ENCODE results near the gene PCSK7.

DNA sequence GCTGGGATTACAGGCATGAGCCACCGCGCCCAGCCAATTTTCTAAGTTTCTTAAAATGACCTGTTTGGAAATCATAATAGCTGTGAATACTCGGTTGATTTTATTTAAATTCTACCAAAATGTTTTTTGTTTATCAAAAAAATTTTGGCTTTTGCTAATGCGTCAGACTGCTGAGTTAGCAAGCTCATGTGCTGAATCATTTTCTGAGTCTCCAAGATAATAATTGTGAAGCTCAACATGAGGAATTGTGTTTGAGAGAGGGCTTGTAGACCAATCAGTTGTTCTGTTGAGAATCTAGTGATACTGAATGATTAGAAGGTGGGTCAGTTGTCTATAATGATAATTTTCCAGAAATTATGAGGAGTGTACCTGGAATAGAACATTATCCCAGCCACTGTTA, 16.5 kb upstream of the PCSK7 start:
- no peak for TF ChIP-seq EZH2phosphoT487 (conservative IDR thresholded peaks at IDR 0.05; ENCODE audit: low read length)
- TF ChIP-seq, protein P1, sequence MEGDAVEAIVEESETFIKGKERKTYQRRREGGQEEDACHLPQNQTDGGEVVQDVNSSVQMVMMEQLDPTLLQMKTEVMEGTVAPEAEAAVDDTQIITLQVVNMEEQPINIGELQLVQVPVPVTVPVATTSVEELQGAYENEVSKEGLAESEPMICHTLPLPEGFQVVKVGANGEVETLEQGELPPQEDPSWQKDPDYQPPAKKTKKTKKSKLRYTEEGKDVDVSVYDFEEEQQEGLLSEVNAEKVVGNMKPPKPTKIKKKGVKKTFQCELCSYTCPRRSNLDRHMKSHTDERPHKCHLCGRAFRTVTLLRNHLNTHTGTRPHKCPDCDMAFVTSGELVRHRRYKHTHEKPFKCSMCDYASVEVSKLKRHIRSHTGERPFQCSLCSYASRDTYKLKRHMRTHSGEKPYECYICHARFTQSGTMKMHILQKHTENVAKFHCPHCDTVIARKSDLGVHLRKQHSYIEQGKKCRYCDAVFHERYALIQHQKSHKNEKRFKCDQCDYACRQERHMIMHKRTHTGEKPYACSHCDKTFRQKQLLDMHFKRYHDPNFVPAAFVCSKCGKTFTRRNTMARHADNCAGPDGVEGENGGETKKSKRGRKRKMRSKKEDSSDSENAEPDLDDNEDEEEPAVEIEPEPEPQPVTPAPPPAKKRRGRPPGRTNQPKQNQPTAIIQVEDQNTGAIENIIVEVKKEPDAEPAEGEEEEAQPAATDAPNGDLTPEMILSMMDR (IDR thresholded peaks at IDR 0.05; ENCODE audit: insufficient read depth, low read length, poor library complexity, severe bottlenecking) = no peak
